A549 treated with AZD2906 at 1 μM for 4 hours (cell line): ENCODE measurements around the gene MLPH. TPM values are rescaled to one million over a fixed set of nuclear protein-coding genes. Genes with fewer than 3 reads are reported as not detected.

Source experiments
- total RNA-seq: library from RNA; stranded (reverse); fragments of 200-300 nt; extraction: Qiagen RNA extraction; gene quantifications from 5 replicates; pipeline ENCODE4 v1.2.3, GENCODE V29; 2022

Gene MLPH
- total RNA-seq = 232 to 335 TPM (median 309 TPM) in 5 replicates

GRCh38 chr2:237486819-237487448, at the start of gene MLPH:
Gene MLPH (plus strand): TSS chr2:237487251. CDS start chr2:237493427, 6,176 bp downstream.

GRCh38 chr2:237566401-237567235, 79.6 kb downstream of the MLPH start, which contains the start of gene PRLH:
Gene PRLH (plus strand): TSS chr2:237566574. CDS start chr2:237566574, 0 bp downstream.

GRCh38 chr2:237590272-237591140, 103.5 kb downstream of the MLPH start, which contains the start of gene RAB17:
Gene RAB17 (minus strand): TSS chr2:237590734. CDS start chr2:237586154, 4,580 bp downstream.

Other genes starting within 250 kb of the MLPH start
- 0.18 to 0.29 TPM (median 0.24 TPM) in 5 replicates for gene COL6A3, start 73.1 kb upstream of the MLPH start, total RNA-seq
- gene PRLH, start 79.3 kb downstream of the MLPH start, total RNA-seq = not detected in 5 replicates
- gene RAB17, start 103.5 kb downstream of the MLPH start, total RNA-seq = 0.14 to 0.43 TPM (median 0.28 TPM) in 5 replicates
- gene LRRFIP1, start 140.3 kb downstream of the MLPH start, total RNA-seq = 70.7 to 102 TPM (median 84.2 TPM) in 5 replicates